HCT116 (cell line): ENCODE results near the gene STK24. TPM values are rescaled to one million over a fixed set of nuclear protein-coding genes. Genes with fewer than 3 reads are reported as not detected.

Experiments used
- ATAC-seq: fragments of 200-7000 bp; cut with Tn5 transposase; 2 replicates; pipeline ENCODE4 v1.9.1; 2020; ENCODE audit warnings: mild to moderate bottlenecking, moderate library complexity
- BruUV-seq: library from RNA; stranded (reverse); fragments of 400-500 nt; replicated peaks from 2 replicates; lab custom pipeline; 2021; lab: Mats Ljungman, UMichigan
- CTCF ChIA-PET: fragments of 300-600 bp; sonication (Branson Sonifier 250); formaldehyde crosslinking; loops from one replicate; lab custom pipeline; 2021; ENCODE audit warnings: antibody characterized with exemption; lab: Charles Lee
- POLR2A ChIA-PET: fragments of 300-600, 350-600 bp; sonication (Branson Sonifier 250); formaldehyde crosslinking; loops from one replicate; lab custom pipeline; 2021; ENCODE audit warnings: antibody characterized with exemption; lab: Charles Lee
- RAD21 ChIA-PET, 2 experiments: fragments of 300-600 bp; sonication (Branson Sonifier 250); formaldehyde crosslinking; loops; one replicate each; lab custom pipeline; 2023; ENCODE audit warnings: low total read pairs in 2 of 2; ENCODE audit not compliant: uncharacterized antibody in 2 of 2, unreplicated experiment in 2 of 2, low non-redundant PET in 1 of 2; lab: Charles Lee
- DNase-seq: peaks from one replicate; pipeline ENCODE4 v3.0.0-alpha.2; 2010; ENCODE audit warnings: low read depth, low spot score
- H2AFZ ChIP-seq: fragments of 200-600 bp; shearing (Covaris generic), sonication (generic); 2 replicates; pipeline ENCODE4 v1.6.1; 2017; ENCODE audit warnings: low read depth, mixed run types, mixed read lengths, antibody characterized with exemption, low read length; ENCODE audit not compliant: poor library complexity, severe bottlenecking
- H3K27ac ChIP-seq: 2 replicates; pipeline ENCODE4 v1.5.1; 2012; ENCODE audit warnings: low read depth, low read length
- H3K27me3 ChIP-seq: fragments of 200-600 bp; sonication (generic); 2 replicates; pipeline ENCODE4 v1.6.1; 2016; ENCODE audit warnings: mixed run types, low read length, mixed read lengths; ENCODE audit not compliant: insufficient read depth
- H3K36me3 ChIP-seq, 2 experiments: fragments of 200-500 bp in 1 of 2; fragments of 200-600 bp in 1 of 2; sonication (Bioruptor generic) in 1 of 2; sonication (generic) in 1 of 2; 2 replicates each; pipeline versions ENCODE4 v1.5.1 to v1.6.1; 2014 to 2016; ENCODE audit warnings: low read length in 2 of 2, inconsistent platforms in 1 of 2, mixed read lengths in 1 of 2, mixed run types in 1 of 2; ENCODE audit not compliant: insufficient read depth in 2 of 2, control insufficient read depth in 1 of 2
- H3K4me1 ChIP-seq, 2 experiments: fragments of 200-600 bp in 1 of 2; sonication (generic) in 1 of 2; 2 replicates each; pipeline versions ENCODE4 v1.5.1 to v1.6.1; 2012 to 2017; ENCODE audit warnings: low read length in 2 of 2, inconsistent platforms in 1 of 2, mild to moderate bottlenecking in 1 of 2, mixed read lengths in 1 of 2, mixed run types in 1 of 2, moderate library complexity in 1 of 2; ENCODE audit not compliant: insufficient read depth in 2 of 2, control insufficient read depth in 1 of 2
- H3K4me2 ChIP-seq: fragments of 200-600 bp; sonication (generic); 2 replicates; pipeline ENCODE4 v1.6.1; 2017; ENCODE audit warnings: mixed run types, low read length, mixed read lengths
- H3K4me3 ChIP-seq, 2 experiments: fragments of 200-600 bp in 1 of 2; sonication (generic) in 1 of 2; replicated peaks in 1 of 2; 2 replicates each; pipeline ENCODE4 v1.5.1; 2011 to 2016; ENCODE audit warnings: low read length in 2 of 2, control low read depth in 1 of 2, low read depth in 1 of 2, mild to moderate bottlenecking in 1 of 2, mixed read lengths in 1 of 2, mixed run types in 1 of 2
- H3K79me2 ChIP-seq: fragments of 200-600 bp; sonication (generic); 2 replicates; pipeline ENCODE4 v1.6.1; 2017; ENCODE audit warnings: mild to moderate bottlenecking, mixed run types, low read length, moderate library complexity, mixed read lengths; ENCODE audit not compliant: insufficient read depth
- H3K9ac ChIP-seq: fragments of 200-600 bp; sonication (generic); 2 replicates; pipeline ENCODE4 v1.6.1; 2016; ENCODE audit warnings: low read length, mixed read lengths
- H3K9me2 ChIP-seq: fragments of 200-600 bp; sonication (generic), shearing (Covaris generic); 2 replicates; pipeline ENCODE4 v1.6.1; 2017; ENCODE audit warnings: mixed run types, mild to moderate bottlenecking, moderate library complexity; ENCODE audit not compliant: insufficient read depth
- H3K9me3 ChIP-seq, 2 experiments: fragments of 200-500 bp in 1 of 2; fragments of 200-600 bp in 1 of 2; sonication (Bioruptor generic) in 1 of 2; sonication (generic) in 1 of 2; 2 replicates each; pipeline ENCODE4 v1.6.1; 2014 to 2017; ENCODE audit warnings: low read length in 2 of 2, mixed read lengths in 2 of 2, inconsistent platforms in 1 of 2, low read depth in 1 of 2, mild to moderate bottlenecking in 1 of 2, mixed run types in 1 of 2, moderate library complexity in 1 of 2; ENCODE audit not compliant: control insufficient read depth in 1 of 2, insufficient read depth in 1 of 2
- H4K20me1 ChIP-seq: fragments of 200-600 bp; sonication (generic), shearing (Covaris generic); 2 replicates; pipeline ENCODE4 v1.6.1; 2017; ENCODE audit warnings: mixed run types, mild to moderate bottlenecking, moderate library complexity; ENCODE audit not compliant: insufficient read depth
- CBX3 ChIP-seq: IDR thresholded peaks from 2 replicates; pipeline ENCODE4 v1.6.1; 2012; ENCODE audit warnings: low read depth
- ELF1 ChIP-seq: IDR thresholded peaks from 2 replicates; pipeline ENCODE4 v1.6.1; 2012; ENCODE audit warnings: low read depth, borderline replicate concordance
- EZH2 ChIP-seq: fragments of 200-600 bp; sonication (generic); IDR thresholded peaks from 2 replicates; pipeline ENCODE4 v1.6.1; 2017; ENCODE audit warnings: antibody characterized with exemption, mixed run types
- RAD21 ChIP-seq: IDR thresholded peaks from 2 replicates; pipeline ENCODE4 v1.6.1; 2012; ENCODE audit warnings: low read depth, mild to moderate bottlenecking
- REST ChIP-seq: IDR thresholded peaks from 2 replicates; pipeline ENCODE4 v1.6.1; 2012; ENCODE audit warnings: low read depth
- SIN3A ChIP-seq: IDR thresholded peaks from 2 replicates; pipeline ENCODE4 v1.6.1; 2012; ENCODE audit warnings: low read depth
- SP1 ChIP-seq: IDR thresholded peaks from 2 replicates; pipeline ENCODE4 v1.6.1; 2012; ENCODE audit warnings: low read depth
- YY1 ChIP-seq: IDR thresholded peaks from 2 replicates; pipeline ENCODE4 v1.6.1; 2011; ENCODE audit warnings: low read length, low read depth, moderate library complexity, mild to moderate bottlenecking; ENCODE audit not compliant: insufficient replicate concordance; ENCODE audit errors: extremely low read depth
- ZFX ChIP-seq: fragments of 450-650 bp; IDR thresholded peaks from 2 replicates; pipeline ENCODE4 v1.6.1; 2017
- intact Hi-C: fragments of 100-400 bp; cut with micrococcal nuclease; formaldehyde crosslinking; loops from 2 replicates; pipeline ENCODE4 v1.10.0; 2022
- total RNA-seq: library from RNA; stranded (reverse); gene quantifications from one replicate; pipeline ENCODE4 v1.2.1, GENCODE V29; 2021; ENCODE audit not compliant: unreplicated experiment

Gene STK24
- total RNA-seq, 1 experiment from 2014 or later: 137 TPM

- Histone ChIP-seq H3K27me3 (no peaks in the 10 kb centered on the region), H4K20me1 (no peaks in the 10 kb centered on the region), H3K79me2 (peaks cover 29% of the 10 kb centered on the region), H2AFZ (no peak overlapping the region), H3K9ac (no peak overlapping the region), H3K9me3 (no peaks in the 10 kb centered on the region), H3K4me3 (no peak overlapping the region), H3K27ac (no peak overlapping the region), H3K4me2 (no peak overlapping the region), H3K9me2 (no peaks in the 10 kb centered on the region), H3K4me1 (no peaks in the 10 kb centered on the region), H3K36me3 (peaks cover 26% of the 10 kb centered on the region in 2 experiments; a peak in 3 of 4 replicates)
- ChIA-PET POLR2A (no interaction called here), RAD21 (no interaction called here), CTCF (no interaction called here)
- TF ChIP-seq SP1: no peak
- no peak for DNase-seq
- no TSS peak for BruUV-seq
- intact Hi-C loops: no loop called here
- no peak for ATAC-seq
Observed at GRCh38 chr13:98459171-98459681, 117.7 kb downstream of the STK24 start.

- DNase-seq (no peak), ATAC-seq (no peak)
- ChIA-PET CTCF (no interaction called here), POLR2A (interaction anchor here (1.7 kb wide), 1 partner anchor 26 kb away, joined by 3 read pairs; no protein-coding TSS in a partner anchor), RAD21 (no interaction called here)
- Histone ChIP-seq H3K4me3 (no peak overlapping the region), H3K9me2 (no peaks in the 10 kb centered on the region), H3K9ac (no peak overlapping the region), H3K27ac (no peak overlapping the region), H4K20me1 (no peaks in the 10 kb centered on the region), H2AFZ (no peak overlapping the region), H3K4me1 (no peaks in the 10 kb centered on the region), H3K4me2 (no peak overlapping the region), H3K79me2 (peaks cover 26% of the 10 kb centered on the region; the same call in 1 of the 2 replicates), H3K36me3 (peaks cover 26% of the 10 kb centered on the region in 2 experiments; a peak in 3 of 4 replicates), H3K27me3 (no peaks in the 10 kb centered on the region), H3K9me3 (no peaks in the 10 kb centered on the region)
- intact Hi-C loops: no loop called here
- no peak for TF ChIP-seq EZH2
- TF ChIP-seq ELF1: no peak
- TF ChIP-seq REST: no peak
- TF ChIP-seq RAD21: no peak
- no peak for TF ChIP-seq CBX3
- no peak for TF ChIP-seq SIN3A
- TF ChIP-seq ZFX: no peak
- no peak for TF ChIP-seq YY1
- no TSS peak for BruUV-seq
Observed at GRCh38 chr13:98458431-98458830, 118.5 kb downstream of the STK24 start.
